Astrocyte of the cerebellum (primary cell): ENCODE data around the gene SNAI1.
"Not testable (repeated sequence)": the region's sequence is repeated elsewhere in the genome, so short reads cannot be mapped to it uniquely, and the experiment has no call there.

ENCODE experiments used
- DNase-seq: peaks from one replicate; pipeline ENCODE4 v3.0.0-alpha.2; 2011; ENCODE audit warnings: low read depth
- H3K4me3 ChIP-seq: 2 replicates; pipeline ENCODE4 v1.5.1; 2011; ENCODE audit warnings: mild to moderate bottlenecking, low read depth, low read length, moderate library complexity
- in situ Hi-C: cut with HindIII; loops from 2 replicates; pipeline ENCODE4 v1.10.0; 2017; ENCODE audit warnings: low sequenced_read_pairs
- TF ChIP-seq, protein P1 (sequence below): IDR thresholded peaks from 2 replicates; pipeline ENCODE4 v1.5.1; 2012; ENCODE audit warnings: low read length, low read depth, moderate library complexity, mild to moderate bottlenecking; ENCODE audit errors: missing control alignments

SNAI1 gene

DNA sequence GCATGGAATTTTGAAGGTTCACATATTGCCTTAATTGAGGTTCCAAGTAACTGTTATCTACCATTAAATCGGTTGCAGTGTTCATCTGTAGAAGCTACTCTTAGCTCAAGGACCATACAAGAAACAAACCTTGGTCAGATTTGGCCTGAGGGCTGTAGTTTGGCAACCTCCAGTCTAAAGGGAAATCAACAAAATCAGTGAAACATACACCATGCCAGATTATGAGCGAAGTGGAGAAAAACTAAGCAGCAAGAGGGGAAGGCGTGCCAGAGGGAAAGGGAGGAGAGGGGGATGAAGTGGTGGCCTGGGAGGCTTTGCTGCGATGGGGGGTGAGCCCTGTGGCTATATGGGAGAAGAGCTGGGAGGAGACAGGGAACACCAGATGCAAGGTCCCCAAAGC lies 8.8 kb upstream of the SNAI1 start:
- H3K4me3 ChIP-seq: no peak overlapping the region
- DNase-seq: no peak
- TF ChIP-seq, protein P1, sequence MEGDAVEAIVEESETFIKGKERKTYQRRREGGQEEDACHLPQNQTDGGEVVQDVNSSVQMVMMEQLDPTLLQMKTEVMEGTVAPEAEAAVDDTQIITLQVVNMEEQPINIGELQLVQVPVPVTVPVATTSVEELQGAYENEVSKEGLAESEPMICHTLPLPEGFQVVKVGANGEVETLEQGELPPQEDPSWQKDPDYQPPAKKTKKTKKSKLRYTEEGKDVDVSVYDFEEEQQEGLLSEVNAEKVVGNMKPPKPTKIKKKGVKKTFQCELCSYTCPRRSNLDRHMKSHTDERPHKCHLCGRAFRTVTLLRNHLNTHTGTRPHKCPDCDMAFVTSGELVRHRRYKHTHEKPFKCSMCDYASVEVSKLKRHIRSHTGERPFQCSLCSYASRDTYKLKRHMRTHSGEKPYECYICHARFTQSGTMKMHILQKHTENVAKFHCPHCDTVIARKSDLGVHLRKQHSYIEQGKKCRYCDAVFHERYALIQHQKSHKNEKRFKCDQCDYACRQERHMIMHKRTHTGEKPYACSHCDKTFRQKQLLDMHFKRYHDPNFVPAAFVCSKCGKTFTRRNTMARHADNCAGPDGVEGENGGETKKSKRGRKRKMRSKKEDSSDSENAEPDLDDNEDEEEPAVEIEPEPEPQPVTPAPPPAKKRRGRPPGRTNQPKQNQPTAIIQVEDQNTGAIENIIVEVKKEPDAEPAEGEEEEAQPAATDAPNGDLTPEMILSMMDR: no peak
- in situ Hi-C loops: no loop called here

DNA sequence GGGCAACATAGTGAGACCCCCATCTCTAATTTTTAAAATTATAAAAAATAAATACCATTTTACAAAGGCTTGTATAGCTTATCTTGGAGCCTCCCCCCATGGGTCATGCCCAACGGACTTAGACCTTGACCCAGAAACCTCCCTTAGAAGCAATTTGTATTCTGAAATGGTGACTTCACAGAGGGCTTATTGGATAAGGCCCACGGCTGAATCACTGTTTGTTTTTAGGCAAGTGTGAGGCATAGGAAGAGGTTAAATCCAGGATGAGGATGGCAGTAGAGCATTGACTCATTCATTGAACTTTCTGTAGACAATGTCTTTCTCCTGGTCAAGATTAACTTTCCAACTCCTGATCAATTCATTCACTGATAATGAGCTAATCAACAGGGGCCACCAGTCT lies 6.2 kb upstream of the SNAI1 start:
- no peak overlapping the region for H3K4me3 ChIP-seq
- DNase-seq: no peak
- TF ChIP-seq, protein P1: no peak
- in situ Hi-C loops: loop anchor here (25.0 kb wide), 1 partner anchor 111 kb away; no protein-coding TSS in a partner anchor

DNA sequence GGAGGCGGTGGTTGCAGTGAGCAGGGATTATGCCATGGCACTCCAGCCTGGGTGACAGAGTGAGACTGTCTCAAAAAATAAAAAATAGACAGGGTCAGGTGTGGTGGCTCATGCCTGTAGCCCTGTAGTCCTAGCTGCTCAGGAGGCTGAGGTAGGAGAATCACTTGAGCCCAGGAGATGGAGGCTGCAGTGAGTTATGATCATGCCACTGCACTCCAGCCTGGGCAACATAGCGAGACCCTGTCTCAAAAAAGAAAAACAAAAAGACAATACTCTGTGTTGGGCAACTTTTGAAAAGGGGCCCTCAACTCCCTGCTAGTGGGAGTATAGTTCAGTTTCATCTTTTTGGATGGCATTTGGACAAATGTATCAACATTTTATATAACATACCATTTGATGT lies 5.0 kb upstream of the SNAI1 start:
- in situ Hi-C loops: loop anchor here (25.0 kb wide), 1 partner anchor 110 kb away; no protein-coding TSS in a partner anchor
- not testable (repeated sequence) for DNase-seq, H3K4me3 ChIP-seq

DNA sequence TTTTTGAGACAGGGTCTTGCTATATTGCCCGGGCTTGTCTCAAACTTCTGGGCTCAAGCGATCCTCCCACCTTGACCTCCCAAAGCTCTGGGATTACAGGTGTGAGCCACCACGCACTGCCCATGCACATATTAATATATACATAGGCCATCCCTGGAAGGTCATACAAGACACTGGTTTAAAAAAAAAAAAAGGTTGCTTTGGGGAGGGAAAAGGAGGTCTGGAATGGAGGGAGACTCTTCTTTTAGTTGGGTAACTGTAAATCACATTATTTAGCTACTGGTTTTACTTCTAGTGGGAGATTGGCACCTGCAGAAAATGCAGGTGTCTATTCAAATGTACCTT lies 4.1 kb upstream of the SNAI1 start:
- in situ Hi-C loops: loop anchor here (25.0 kb wide), 1 partner anchor 109 kb away; no protein-coding TSS in a partner anchor
- TF ChIP-seq, protein P1: no peak
- no peak for DNase-seq

DNA sequence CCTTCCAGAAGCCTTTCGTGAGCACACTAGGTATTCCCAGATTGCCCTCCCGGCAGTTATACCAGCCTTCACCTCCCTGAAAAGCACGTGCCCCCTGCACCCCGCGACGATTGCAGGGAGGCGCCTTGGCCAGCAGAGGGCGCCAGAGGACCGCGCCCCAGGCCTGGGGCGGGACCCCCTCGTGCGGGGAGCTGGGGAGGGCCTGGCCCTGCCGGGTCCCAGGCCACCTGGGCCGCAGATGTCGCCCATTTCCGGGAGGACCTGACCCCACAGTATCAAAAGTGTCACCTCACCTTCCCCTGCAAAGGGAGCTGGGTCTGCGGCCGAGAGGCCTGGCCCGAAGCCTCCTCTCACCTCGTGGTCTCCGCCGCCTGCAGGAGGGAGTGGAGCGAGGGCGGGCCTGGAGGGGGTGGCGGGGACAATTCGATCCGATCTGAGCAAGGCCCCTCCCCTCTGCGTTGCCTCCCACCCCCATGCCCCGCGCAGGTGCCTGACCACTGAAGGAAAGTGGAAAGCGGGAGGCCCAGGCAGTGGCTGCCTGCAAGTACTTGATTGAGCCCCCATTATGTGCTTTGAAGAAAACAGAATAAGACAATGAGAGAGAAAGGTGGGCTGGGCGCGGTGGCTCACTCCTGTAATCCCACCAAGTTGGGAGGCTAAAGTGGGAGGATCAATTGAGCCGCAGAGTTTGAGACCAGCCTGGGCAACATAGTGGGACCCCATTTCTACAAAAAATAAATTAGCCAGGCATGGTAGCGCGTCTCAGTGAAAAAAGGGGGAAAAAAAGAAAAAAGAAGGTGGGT lies 3.5 kb upstream of the SNAI1 start:
- DNase-seq: no peak
- in situ Hi-C loops: loop anchor here (25.0 kb wide), 1 partner anchor 108 kb away; no protein-coding TSS in a partner anchor
- peak overlapping the region; percentile 26 for H3K4me3 ChIP-seq
- TF ChIP-seq, protein P1: peak; percentile 99

More for the DNA sequence above, 4.1 kb upstream of the SNAI1 start:
- no peak overlapping the region for H3K4me3 ChIP-seq

DNA sequence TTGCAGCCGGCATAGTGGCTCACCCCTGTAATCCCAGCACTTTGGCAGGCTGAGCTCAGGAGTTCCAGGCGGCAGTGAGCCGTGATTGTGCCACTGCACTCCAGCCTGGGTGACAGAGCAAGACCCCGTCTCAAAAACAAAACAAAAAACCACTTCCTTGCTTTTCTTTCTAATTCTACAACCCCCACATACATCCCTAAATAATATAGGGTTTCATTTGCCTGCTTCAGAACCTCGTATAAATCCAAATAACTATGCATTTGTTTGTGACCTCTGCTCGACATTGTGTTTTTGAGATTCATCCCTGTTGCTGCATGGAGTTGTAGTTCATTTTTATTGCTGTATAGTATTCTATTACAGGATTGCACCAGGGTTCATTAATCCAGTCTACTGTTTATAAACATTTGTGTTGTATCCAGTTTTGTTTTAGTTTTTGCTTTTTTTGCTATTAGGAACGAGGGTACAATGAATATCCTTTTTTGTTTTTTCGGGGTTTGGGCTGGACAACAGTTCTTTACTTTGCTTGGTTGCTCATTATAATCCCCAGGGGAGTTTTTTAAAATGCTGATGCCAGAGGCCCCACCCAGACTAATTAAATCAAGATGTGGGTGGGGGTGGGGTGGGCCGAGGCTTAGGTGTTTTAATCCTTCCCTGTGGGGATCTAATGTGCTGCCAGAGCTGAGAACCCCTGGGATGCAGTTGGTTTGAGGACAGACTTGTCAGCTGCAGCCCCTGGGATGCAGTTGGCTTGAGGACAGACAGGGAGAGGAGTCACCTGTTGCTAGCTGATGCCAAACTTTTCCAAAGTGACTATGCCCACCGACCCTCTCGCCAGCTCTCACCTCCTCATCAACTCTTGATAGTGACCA lies 2.4 kb upstream of the SNAI1 start:
- DNase-seq: no peak
- in situ Hi-C loops: loop anchor here (25.0 kb wide), 1 partner anchor 107 kb away; no protein-coding TSS in a partner anchor
- TF ChIP-seq, protein P1: no peak
- no peak overlapping the region for H3K4me3 ChIP-seq
